HG03060 (cell line): ENCODE data around the gene RNF148.
"Not testable (repeated sequence)": the region's sequence is repeated elsewhere in the genome, so short reads cannot be mapped to it uniquely, and the experiment has no call there.

ENCODE experiments used
- ATAC-seq: cut with Tn5 transposase; IDR thresholded peaks from one replicate; pipeline ENCODE4 v1.9.1; 2021; ENCODE audit warnings: low read depth, moderate number of reproducible peaks; ENCODE audit not compliant: unreplicated experiment

The RNF148 gene

GRCh38 chr7:122691569-122692235 is 11.0 kb downstream of the RNF148 start:
- ATAC-seq, result no peak

GRCh38 chr7:122689346-122690109 is 13.2 kb downstream of the RNF148 start:
- no peak for ATAC-seq

- ATAC-seq, result no peak
These were observed 14.2 kb downstream of the RNF148 start for GRCh38 chr7:122688400-122688998.

- ATAC-seq, result no peak
These were observed 16.3 kb downstream of the RNF148 start for GRCh38 chr7:122686360-122686878.

DNA sequence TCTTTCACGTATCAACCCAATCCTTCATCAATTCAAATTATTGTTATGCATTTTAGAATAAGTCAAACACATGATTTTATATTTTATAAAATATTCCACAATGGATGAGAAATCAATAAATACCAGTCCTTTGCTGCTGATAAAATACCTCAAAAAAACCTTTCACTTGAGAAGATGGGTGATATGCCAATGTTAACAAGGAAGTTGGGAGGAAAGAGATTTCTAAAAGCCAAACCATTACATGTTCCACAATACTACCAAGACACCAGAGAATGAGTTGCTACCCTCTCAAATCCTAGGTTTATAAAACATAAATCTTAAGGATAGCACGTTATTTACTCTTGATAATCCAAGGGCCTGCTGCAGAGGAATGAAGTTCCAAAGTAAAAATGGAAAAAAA is 18.2 kb downstream of the RNF148 start:
- ATAC-seq, result no peak

DNA sequence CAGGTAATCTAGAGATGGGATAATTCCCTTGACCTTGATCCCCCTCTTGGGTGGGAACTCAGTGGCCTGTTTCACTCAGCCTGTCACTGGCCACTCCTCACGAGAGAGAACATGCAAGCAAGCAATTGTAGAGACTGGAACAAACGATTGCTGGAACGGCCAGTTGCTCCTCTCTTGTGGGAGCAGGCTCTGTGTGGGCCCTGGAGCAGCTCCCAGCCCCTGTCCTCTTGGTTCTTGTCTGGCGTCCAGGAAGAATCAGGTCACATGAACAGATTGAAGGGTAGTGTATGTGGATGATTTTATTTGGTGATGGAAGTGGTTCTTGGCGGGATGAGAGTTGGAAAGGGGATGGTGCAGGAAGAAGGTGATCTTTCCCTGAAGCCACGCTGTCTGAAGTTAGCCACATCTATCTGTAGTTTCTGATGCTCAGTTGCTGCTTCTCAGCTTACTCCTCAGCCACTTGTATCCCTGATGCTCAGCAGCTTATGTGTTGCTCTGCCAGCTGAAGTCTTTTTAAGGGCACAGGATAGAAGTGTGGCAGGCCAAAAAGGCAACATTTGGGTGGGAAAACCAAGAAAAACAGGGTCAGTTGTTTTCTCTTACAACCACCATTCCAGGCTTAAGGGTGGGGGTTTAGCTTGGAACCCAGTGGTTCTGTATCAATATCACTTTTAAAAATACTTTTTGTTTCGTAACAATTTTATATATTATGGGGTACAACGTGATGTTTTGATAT is 19.7 kb downstream of the RNF148 start:
- ATAC-seq, result no peak

- ATAC-seq, result not testable (repeated sequence)
These were observed 21.5 kb downstream of the RNF148 start for GRCh38 chr7:122681186-122681585.

DNA sequence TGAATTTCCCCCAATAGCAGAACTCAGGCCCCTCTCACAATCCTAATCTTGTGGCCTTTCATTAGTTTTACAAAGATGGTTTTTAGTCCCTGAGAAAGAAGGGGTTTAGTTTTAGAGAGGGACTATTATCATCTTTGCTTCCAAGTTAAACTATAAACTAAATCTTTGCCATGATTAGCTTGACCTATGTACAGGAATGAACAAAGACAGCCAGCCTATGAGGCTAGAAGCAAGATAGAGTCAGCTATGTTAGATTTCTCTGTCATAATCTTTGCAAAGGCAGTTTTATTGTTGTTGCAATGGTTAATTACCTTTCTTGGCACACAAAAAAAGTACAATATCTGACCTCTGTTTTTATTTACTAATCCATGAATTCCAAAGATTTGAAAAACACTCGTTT is 22.9 kb downstream of the RNF148 start:
- ATAC-seq, result no peak

- ATAC-seq, result not testable (repeated sequence)
These were observed 23.4 kb downstream of the RNF148 start for GRCh38 chr7:122679269-122679709.

- no peak for ATAC-seq
These were observed 25.6 kb downstream of the RNF148 start for GRCh38 chr7:122677149-122677548.

DNA sequence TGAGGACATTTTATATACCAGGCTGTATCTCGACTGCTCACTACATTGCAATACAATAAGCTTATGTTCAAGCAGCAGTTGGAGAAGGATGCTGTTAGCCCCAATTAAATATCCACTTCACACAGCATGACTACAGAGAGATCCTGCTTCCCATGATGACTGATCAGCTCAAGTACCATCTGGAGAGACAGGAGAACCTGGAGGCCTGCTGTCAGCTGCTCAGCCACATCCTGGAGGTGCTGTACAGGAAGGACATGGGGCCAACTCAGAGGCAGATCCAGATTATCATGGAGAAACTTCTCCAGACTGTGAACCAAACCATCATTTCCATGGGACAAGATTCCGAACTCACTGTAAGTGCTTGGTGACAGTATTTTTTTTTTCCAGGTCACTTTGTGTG is 26.3 kb downstream of the RNF148 start:
- ATAC-seq, result no peak

DNA sequence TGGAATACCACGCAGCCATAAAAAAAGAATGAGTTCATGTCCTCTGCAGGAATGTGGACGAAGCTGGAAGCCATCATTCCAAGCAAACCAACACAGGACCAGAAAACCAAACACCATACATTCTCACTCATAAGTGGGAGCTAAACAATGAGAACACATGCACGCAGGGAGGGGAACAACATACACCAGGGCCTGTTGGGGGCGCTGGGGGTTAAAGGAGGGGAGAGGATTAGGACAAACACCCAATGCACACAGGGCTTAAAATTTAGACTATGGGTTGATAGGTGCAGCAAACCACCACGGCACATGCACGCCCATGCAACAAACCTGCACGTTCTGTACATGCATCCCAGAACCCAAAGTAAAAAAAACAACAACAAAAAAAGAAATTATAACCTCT is 27.1 kb downstream of the RNF148 start:
- ATAC-seq, result no peak

DNA sequence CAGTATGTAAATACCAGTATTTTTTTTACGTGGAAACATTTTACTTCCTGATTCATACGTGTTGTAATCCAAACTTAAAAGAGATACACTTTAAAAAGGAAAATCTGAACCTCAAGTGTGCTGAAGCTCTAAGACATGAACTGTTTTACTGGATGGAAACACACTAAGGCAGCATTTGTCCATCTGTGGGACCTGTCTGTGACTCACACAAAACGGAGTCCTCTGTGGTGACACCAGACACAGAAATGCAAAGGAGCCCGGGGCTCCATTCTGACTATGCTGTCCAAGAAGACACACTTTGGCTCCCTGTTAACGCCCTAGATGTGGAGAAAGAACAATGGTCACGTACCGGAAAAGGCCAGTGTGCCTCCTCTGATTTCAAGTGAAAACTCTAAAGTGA is 27.7 kb downstream of the RNF148 start:
- ATAC-seq, result no peak

GRCh38 chr7:122674502-122674901 is 28.2 kb downstream of the RNF148 start:
- ATAC-seq, result no peak

DNA sequence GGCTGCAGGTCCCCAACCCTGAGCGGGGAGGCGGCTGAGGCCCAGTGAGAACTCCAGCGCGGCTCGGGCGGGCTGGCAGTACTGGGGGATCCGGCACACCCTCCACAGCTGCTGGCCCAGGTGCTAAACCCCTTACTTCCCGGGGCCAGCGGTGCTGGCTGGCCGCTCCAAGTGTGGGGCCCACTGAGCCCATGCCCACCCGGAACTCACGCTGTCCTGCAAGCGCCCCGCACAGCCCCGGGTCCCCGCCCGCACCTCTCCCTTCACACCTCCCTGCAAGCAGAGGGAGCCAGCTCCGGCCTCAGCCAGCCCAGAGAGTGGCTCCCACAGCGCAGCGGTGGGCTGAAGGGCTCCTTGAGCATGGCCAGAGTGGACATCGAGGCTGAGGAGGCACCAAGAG is 28.8 kb downstream of the RNF148 start:
- no peak for ATAC-seq

GRCh38 chr7:122672536-122672935 is 30.2 kb downstream of the RNF148 start:
- ATAC-seq, result no peak

DNA sequence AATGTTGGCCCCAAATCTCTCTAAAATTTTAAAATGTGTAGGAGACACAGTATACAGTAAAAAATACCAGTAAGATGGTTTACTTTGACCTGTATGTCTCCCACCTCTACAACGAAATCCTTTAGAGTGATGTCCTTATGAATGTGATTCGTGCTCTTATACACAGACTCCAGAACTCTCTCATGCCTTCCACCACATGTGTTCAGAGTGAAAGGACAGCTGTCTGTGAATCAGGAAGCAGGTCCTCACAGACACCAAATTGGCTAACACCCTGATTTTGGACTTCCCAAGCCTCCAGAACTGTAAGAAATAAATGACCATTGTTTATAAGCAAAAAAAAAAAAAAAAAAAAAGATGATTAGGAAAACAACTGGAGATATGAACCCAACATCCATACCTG is 39.0 kb downstream of the RNF148 start:
- ATAC-seq, result no peak

DNA sequence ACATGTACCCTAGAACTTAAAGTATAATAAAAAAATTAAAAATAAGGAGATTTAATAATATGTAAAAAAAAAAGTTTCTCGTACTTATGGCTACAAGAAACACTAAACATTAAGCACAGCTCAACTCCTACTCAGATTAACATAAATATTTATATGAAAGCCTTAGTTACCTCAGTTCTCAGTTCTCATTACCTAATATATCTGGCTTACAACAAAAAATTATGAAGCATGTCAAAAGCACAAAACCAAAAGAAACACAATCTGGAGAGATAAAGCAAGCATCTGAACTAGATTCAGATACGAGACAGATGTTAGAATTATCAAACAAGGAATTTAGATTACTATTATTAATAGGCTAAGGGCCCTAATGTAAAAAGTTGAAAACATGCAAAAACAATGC is 43.9 kb downstream of the RNF148 start:
- ATAC-seq, result no peak

GRCh38 chr7:122653685-122654084 is 49.0 kb downstream of the RNF148 start:
- ATAC-seq, result no peak

- ATAC-seq, result no peak
These were observed 49.8 kb downstream of the RNF148 start for GRCh38 chr7:122652876-122653275.
